ENCODE measurements around the gene DCBLD2. TPM values are rescaled to one million over a fixed set of nuclear protein-coding genes. Genes with fewer than 3 reads are reported as not detected.

Gene DCBLD2
- total and polyA plus RNA-seq, 2 donors (not counting 3 experiments of a cell fraction or from before 2014, with no cell fraction given): 28.7 to 77.3 TPM

- intact Hi-C loops (cut with micrococcal nuclease) (loop anchor here (10.0 kb wide), 1 partner anchor 311 kb away; the partner anchor contains the start of gene CPOX), dilution Hi-C loops (cut with MboI; ENCODE audit: extremely low pct_ligation_motif_present, low sequenced_read_pairs) (no loop called here)
- Histone ChIP-seq H3K4me1 (ENCODE audit: control insufficient read depth, extremely low read depth, insufficient read depth, low read length) (peaks cover 8% of the 10 kb centered on the region), H3K4me2 (ENCODE audit: insufficient read depth, low read length) (no peak overlapping the region), H4K20me1 (replicated peaks; ENCODE audit: control insufficient read depth, extremely low read depth, insufficient read depth, low read length) (no peaks in the 10 kb centered on the region), H3K4me3 (replicated peaks in 1 of 3; ENCODE audit: insufficient read depth in 1 of 3, low read depth in 1 of 3, low read length in 3 of 3) (no peak overlapping the region), H3K27me3 (ENCODE audit: control insufficient read depth in 2 of 2, insufficient read depth in 2 of 2, low read length in 2 of 2) (no peaks in the 10 kb centered on the region), H3K9ac (replicated peaks; ENCODE audit: extremely low read depth, insufficient read depth, low read length) (peak overlapping the region; percentile 9), H3K9me1 (replicated peaks; ENCODE audit: control insufficient read depth, extremely low read depth, insufficient read depth, low read length) (no peaks in the 10 kb centered on the region), H3K79me2 (ENCODE audit: control insufficient read depth, insufficient read depth, low read length) (peaks cover 2% of the 10 kb centered on the region), H3K9me3 (replicated peaks; ENCODE audit: control insufficient read depth, insufficient read depth, low read length) (no peaks in the 10 kb centered on the region), H3K36me3 (ENCODE audit: control insufficient read depth in 2 of 2, extremely low read depth in 1 of 2, insufficient read depth in 2 of 2, low read length in 2 of 2) (no peaks in the 10 kb centered on the region), H3K27ac (ENCODE audit: insufficient read depth, low read depth, low read length) (no peak overlapping the region), H2AFZ (ENCODE audit: low read depth, low read length) (peak overlapping the region; percentile 20)
- DNase-seq (ENCODE audit: low read depth, low spot score) (no peak), FAIRE-seq (peak; percentile 54)
- ChIA-PET POLR2A (interaction anchor here (0.7 kb wide), 1 partner anchor 61 kb away, joined by 4 read pairs; no protein-coding TSS in a partner anchor), CTCF (interaction anchor here (1.1 to 1.4 kb wide), 2 partner anchors 72 to 88 kb away, joined by 3 to 7 read pairs; no protein-coding TSS in a partner anchor)
- no TSS peak for BruUV-seq (replicated peaks)
- TF ChIP-seq FOS (IDR thresholded peaks at IDR 0.05; ENCODE audit: borderline replicate concordance, insufficient read depth, low read length) (peak; percentile 45), JUN (IDR thresholded peaks at IDR 0.05; ENCODE audit: borderline replicate concordance, insufficient read depth, insufficient read length, low read depth) (no peak)
Observed at GRCh38 chr3:98906230-98906629, 4.7 kb upstream of the DCBLD2 start.

- BruUV-seq (replicated peaks): no TSS peak
- H3K9me1 ChIP-seq (replicated peaks; ENCODE audit: control insufficient read depth, extremely low read depth, insufficient read depth, low read length): no peaks in the 10 kb centered on the region
- H3K4me3 ChIP-seq (replicated peaks in 1 of 3; ENCODE audit: insufficient read depth in 1 of 3, low read depth in 1 of 3, low read length in 3 of 3): no peak overlapping the region
- H3K36me3 ChIP-seq (ENCODE audit: control insufficient read depth in 2 of 2, extremely low read depth in 1 of 2, insufficient read depth in 2 of 2, low read length in 2 of 2): no peaks in the 10 kb centered on the region
- no peak overlapping the region for H3K4me2 ChIP-seq (ENCODE audit: insufficient read depth, low read length)
- peak overlapping the region; percentile 27 for H2AFZ ChIP-seq (ENCODE audit: low read depth, low read length)
- intact Hi-C loops (cut with micrococcal nuclease): loop anchor here (10.0 kb wide), 1 partner anchor 309 kb away; the partner anchor contains the start of gene CPOX
- no peak overlapping the region for H3K9ac ChIP-seq (replicated peaks; ENCODE audit: extremely low read depth, insufficient read depth, low read length)
- dilution Hi-C loops (cut with MboI; ENCODE audit: extremely low pct_ligation_motif_present, low sequenced_read_pairs): no loop called here
- H3K4me1 ChIP-seq (ENCODE audit: control insufficient read depth, extremely low read depth, insufficient read depth, low read length): peaks cover 19% of the 10 kb centered on the region
- ChIA-PET CTCF (interaction anchor here (2.8 kb wide), 1 partner anchor 89 kb away, joined by 32 read pairs; no protein-coding TSS in a partner anchor), POLR2A (no interaction called here)
- H3K79me2 ChIP-seq (ENCODE audit: control insufficient read depth, insufficient read depth, low read length): peaks cover 24% of the 10 kb centered on the region
- FAIRE-seq: no peak
- DNase-seq (ENCODE audit: low read depth, low spot score): no peak
- TF ChIP-seq GATA2 (IDR thresholded peaks at IDR 0.05; ENCODE audit: insufficient read depth, insufficient read length, low read depth, low read length): no peak
- TF ChIP-seq FOS (IDR thresholded peaks at IDR 0.05; ENCODE audit: borderline replicate concordance, insufficient read depth, low read length): no peak
- no peak for TF ChIP-seq MYC (IDR thresholded peaks at IDR 0.05; ENCODE audit: low read depth, low read length)
- no peak for TF ChIP-seq EZH2 (IDR thresholded peaks at IDR 0.05; ENCODE audit: borderline replicate concordance, low read depth, low read length, severe bottlenecking)
- TF ChIP-seq JUN (IDR thresholded peaks at IDR 0.05; ENCODE audit: borderline replicate concordance, insufficient read depth, insufficient read length, low read depth): no peak
- no peak for TF ChIP-seq CTCF (IDR thresholded peaks at IDR 0.05; ENCODE audit: extremely low read depth in 1 of 2, insufficient read depth in 1 of 2, low read depth in 1 of 2, low read length in 2 of 2)
- no peak for TF ChIP-seq POLR2AphosphoS5 (IDR thresholded peaks at IDR 0.05; ENCODE audit: insufficient read depth, low read depth, low read length)
- no peak for TF ChIP-seq MAX (IDR thresholded peaks at IDR 0.05; ENCODE audit: insufficient read depth, insufficient read length)
- no peak for TF ChIP-seq POLR2A (IDR thresholded peaks at IDR 0.05; ENCODE audit: low read depth, low read length)
- no peaks in the 10 kb centered on the region for H3K9me3 ChIP-seq (replicated peaks; ENCODE audit: control insufficient read depth, insufficient read depth, low read length)
- H3K27me3 ChIP-seq (ENCODE audit: control insufficient read depth in 2 of 2, insufficient read depth in 2 of 2, low read length in 2 of 2): no peaks in the 10 kb centered on the region
- H3K27ac ChIP-seq (ENCODE audit: insufficient read depth, low read depth, low read length): no peak overlapping the region
- H4K20me1 ChIP-seq (replicated peaks; ENCODE audit: control insufficient read depth, extremely low read depth, insufficient read depth, low read length): no peaks in the 10 kb centered on the region
Observed at GRCh38 chr3:98903705-98904481, 2.4 kb upstream of the DCBLD2 start.
